PC-9 (cell line): ENCODE measurements around the gene VAV3. TPM values are rescaled to one million over a fixed set of nuclear protein-coding genes. Genes with fewer than 3 reads are reported as not detected.

Experiments
- BruUV-seq: library from RNA; stranded (reverse); fragments of 400-500 nt; replicated peaks from 2 replicates; lab custom pipeline; 2021; lab: Mats Ljungman, UMichigan
- CTCF ChIA-PET: fragments of 300-600 bp; sonication (Branson Sonifier 250); formaldehyde crosslinking; loops from one replicate; lab custom pipeline; 2022; ENCODE audit warnings: antibody characterized with exemption; lab: Charles Lee
- POLR2A ChIA-PET: fragments of 300-600 bp; sonication (Branson Sonifier 250); formaldehyde crosslinking; loops from one replicate; lab custom pipeline; 2022; ENCODE audit warnings: antibody characterized with exemption; ENCODE audit not compliant: unreplicated experiment; lab: Charles Lee
- DNase-seq, 2 experiments: peaks; one replicate each; pipeline versions ENCODE4 v3.0.0 to v3.0.0-alpha.2; 2015 to 2022; ENCODE audit warnings: mixed read lengths in 1 of 2
- H2AFZ ChIP-seq: fragments of 200-600 bp; sonication (generic); 2 replicates; pipeline ENCODE4 v1.8.1; 2017; ENCODE audit warnings: antibody characterized with exemption
- H3F3A ChIP-seq: fragments of 200-600 bp; sonication (generic); 2 replicates; pipeline ENCODE4 v1.8.1; 2017; ENCODE audit warnings: antibody characterized with exemption, mild to moderate bottlenecking, low read depth; ENCODE audit not compliant: insufficient read depth
- H3K27ac ChIP-seq: fragments of 200-600 bp; sonication (generic); 2 replicates; pipeline ENCODE4 v1.6.1; 2016; ENCODE audit warnings: mixed run types
- H3K27me3 ChIP-seq: fragments of 200-600 bp; sonication (generic); 2 replicates; pipeline ENCODE4 v1.6.1; 2016; ENCODE audit warnings: low read depth, mixed run types; ENCODE audit not compliant: insufficient read depth
- H3K36me3 ChIP-seq: fragments of 200-600 bp; sonication (generic); 2 replicates; pipeline ENCODE4 v1.6.1; 2016; ENCODE audit warnings: low read depth, mixed run types
- H3K4me1 ChIP-seq: fragments of 200-600 bp; sonication (generic); replicated peaks from 2 replicates; pipeline ENCODE4 v1.6.1; 2016; ENCODE audit warnings: mixed run types; ENCODE audit not compliant: insufficient read depth
- H3K4me2 ChIP-seq: fragments of 200-600 bp; sonication (generic); 2 replicates; pipeline ENCODE4 v1.6.1; 2017; ENCODE audit warnings: mixed run types
- H3K4me3 ChIP-seq: fragments of 200-600 bp; sonication (generic); 2 replicates; pipeline ENCODE4 v1.6.1; 2016; ENCODE audit warnings: mixed run types
- H3K79me2 ChIP-seq: fragments of 200-600 bp; sonication (generic); 2 replicates; pipeline ENCODE4 v1.6.1; 2017; ENCODE audit warnings: low read depth, mixed run types
- H3K9me2 ChIP-seq: fragments of 200-600 bp; sonication (generic); 2 replicates; pipeline ENCODE4 v1.8.1; 2017; ENCODE audit warnings: mild to moderate bottlenecking; ENCODE audit not compliant: insufficient read depth
- H3K9me3 ChIP-seq: fragments of 200-600 bp; sonication (generic); 2 replicates; pipeline ENCODE4 v1.8.1; 2016; ENCODE audit warnings: low read depth; ENCODE audit not compliant: insufficient read depth
- H4K20me1 ChIP-seq: fragments of 200-600 bp; sonication (generic); 2 replicates; pipeline ENCODE4 v1.8.1; 2017; ENCODE audit not compliant: insufficient read depth
- CTCF ChIP-seq: fragments of 200-600 bp; sonication (generic); conservative IDR thresholded peaks from 2 replicates; pipeline ENCODE4 v1.6.1; 2017; ENCODE audit warnings: mixed run types, antibody characterized with exemption, mild to moderate bottlenecking, moderate library complexity
- EZH2 ChIP-seq: fragments of 200-600 bp; sonication (generic); IDR thresholded peaks from 2 replicates; pipeline ENCODE4 v1.8.0; 2017; ENCODE audit warnings: antibody characterized with exemption, low read depth
- intact Hi-C: fragments of 100-400 bp; cut with micrococcal nuclease; formaldehyde crosslinking; loops from one replicate; pipeline ENCODE4 v1.10.0; 2022; ENCODE audit not compliant: unreplicated experiment
- total RNA-seq: library from RNA; stranded (reverse); gene quantifications from 2 replicates; pipeline ENCODE4 v1.2.3, GENCODE V29; 2021

The VAV3 gene
- total RNA-seq, 1 experiment from 2014 or later, result 1.7 TPM

GRCh38 chr1:107821340-107821739 lies 143.6 kb downstream of the VAV3 start:
- Histone ChIP-seq H3K4me1 (0 out of 2 replicates have a peak, but pooled peaks cover 3% of the 10 kb centered on the region), H2AFZ (no peak overlapping the region), H3K9me3 (0 out of 2 replicates have a peak, but pooled peaks cover 7% of the 10 kb centered on the region), H3K27ac (no peak overlapping the region), H4K20me1 (no peaks in the 10 kb centered on the region), H3K4me3 (no peak overlapping the region), H3K4me2 (no peak overlapping the region), H3K9me2 (no peaks in the 10 kb centered on the region), H3K36me3 (no peaks in the 10 kb centered on the region), H3K27me3 (no peaks in the 10 kb centered on the region), H3F3A (no peaks in the 10 kb centered on the region), H3K79me2 (no peaks in the 10 kb centered on the region)
- no TSS peak for BruUV-seq
- ChIA-PET POLR2A (interaction anchor here (0.5 kb wide), 1 partner anchor 50 kb away, joined by 3 read pairs; no protein-coding TSS in a partner anchor), CTCF (no interaction called here)
- TF ChIP-seq CTCF (no peak), EZH2 (no peak)
- no peak for DNase-seq
- intact Hi-C loops, result no loop called here

GRCh38 chr1:107820801-107821200 lies 144.2 kb downstream of the VAV3 start:
- Histone ChIP-seq H3K27me3 (no peaks in the 10 kb centered on the region), H3F3A (no peaks in the 10 kb centered on the region), H3K36me3 (no peaks in the 10 kb centered on the region), H3K4me1 (0 out of 2 replicates have a peak, but pooled peaks cover 3% of the 10 kb centered on the region), H4K20me1 (no peaks in the 10 kb centered on the region), H3K4me2 (no peak overlapping the region), H3K9me3 (0 out of 2 replicates have a peak, but pooled peaks cover 7% of the 10 kb centered on the region), H2AFZ (no peak overlapping the region), H3K4me3 (no peak overlapping the region), H3K79me2 (no peaks in the 10 kb centered on the region), H3K9me2 (no peaks in the 10 kb centered on the region), H3K27ac (no peak overlapping the region)
- no TSS peak for BruUV-seq
- TF ChIP-seq EZH2 (no peak), CTCF (no peak)
- peak in 1 of 2 experiments; percentile 44 for DNase-seq
- ChIA-PET CTCF (no interaction called here), POLR2A (interaction anchor here (0.5 kb wide), 1 partner anchor 50 kb away, joined by 3 read pairs; no protein-coding TSS in a partner anchor)
- intact Hi-C loops, result no loop called here

GRCh38 chr1:107817935-107818334 lies 147.0 kb downstream of the VAV3 start:
- TF ChIP-seq EZH2 (no peak), CTCF (no peak)
- Histone ChIP-seq H4K20me1 (no peaks in the 10 kb centered on the region), H3K9me2 (no peaks in the 10 kb centered on the region), H3K9me3 (no peaks in the 10 kb centered on the region), H3K36me3 (no peaks in the 10 kb centered on the region), H3F3A (no peaks in the 10 kb centered on the region), H2AFZ (no peak overlapping the region), H3K27ac (no peak overlapping the region), H3K79me2 (no peaks in the 10 kb centered on the region), H3K4me1 (0 out of 2 replicates have a peak, but pooled peaks cover 3% of the 10 kb centered on the region), H3K27me3 (no peaks in the 10 kb centered on the region), H3K4me2 (no peak overlapping the region), H3K4me3 (no peak overlapping the region)
- CTCF ChIA-PET, result no interaction called here
- intact Hi-C loops, result no loop called here
- no peak for DNase-seq
- BruUV-seq, result no TSS peak
- POLR2A ChIA-PET, result no interaction called here
